SKM-1 treated with dmso at 0.1 percent for 144 hours (cell line): ENCODE measurements around the gene SLC8A2.

Experiments
- DNase-seq: peaks from one replicate; lab custom pipeline; 2025; ENCODE audit not compliant: unreplicated experiment; lab: John Stamatoyannopoulos, UW

Gene SLC8A2

DNA sequence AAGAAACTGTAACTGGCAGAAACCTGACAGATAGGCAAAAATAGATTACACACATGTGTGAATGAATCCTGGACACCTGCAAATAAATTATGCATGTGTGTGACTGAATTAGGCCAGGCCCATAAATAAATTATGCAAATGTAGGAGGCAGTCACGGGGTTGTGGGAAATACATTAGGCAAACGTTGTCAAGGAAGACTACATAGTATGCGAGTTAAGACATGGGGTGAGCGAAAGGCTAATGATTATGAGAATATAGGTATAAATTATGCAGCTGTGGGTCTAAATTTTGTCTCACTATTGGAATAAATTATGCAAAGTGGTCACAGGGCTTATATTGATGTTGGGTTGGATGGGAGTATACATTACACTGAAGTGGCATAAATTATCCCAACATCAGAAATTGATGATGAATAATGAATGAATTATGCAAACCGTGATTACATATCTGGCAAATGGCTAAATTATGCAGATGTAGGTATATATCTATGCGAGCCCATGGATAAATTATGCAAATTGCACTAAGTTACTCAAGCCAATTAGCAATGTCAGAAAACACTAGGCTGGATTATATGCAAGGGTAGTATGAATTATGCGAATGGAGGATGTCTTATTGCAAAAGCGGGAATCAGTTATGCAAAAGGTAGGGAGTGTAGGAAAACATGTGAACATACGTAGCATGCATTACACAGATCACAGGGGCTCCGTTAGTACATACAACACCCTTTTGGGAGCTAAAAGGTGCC lies 6.8 kb downstream of the SLC8A2 start:
- no peak for DNase-seq

DNA sequence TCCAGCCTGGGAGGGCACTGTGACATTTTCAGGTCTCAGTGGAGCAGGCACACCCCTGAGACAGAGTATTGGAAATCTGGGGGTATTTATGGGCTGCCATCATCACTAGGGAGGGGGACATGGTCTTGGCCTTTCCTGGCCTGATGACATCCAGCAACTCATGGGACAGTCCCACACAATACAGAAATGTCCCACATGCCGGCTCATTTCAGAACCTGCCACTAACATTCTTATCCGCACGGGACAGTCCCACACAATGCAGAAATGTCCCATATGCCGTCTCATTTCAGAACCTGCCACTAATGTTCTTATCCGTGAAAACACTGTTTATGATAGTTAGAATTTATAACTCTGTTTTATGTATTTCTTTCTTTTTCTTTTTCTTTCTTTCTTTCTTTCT lies 9.8 kb downstream of the SLC8A2 start:
- no peak for DNase-seq

- DNase-seq: no peak
Observed at GRCh38 chr19:47459477-47459876, 12.2 kb downstream of the SLC8A2 start.

DNA sequence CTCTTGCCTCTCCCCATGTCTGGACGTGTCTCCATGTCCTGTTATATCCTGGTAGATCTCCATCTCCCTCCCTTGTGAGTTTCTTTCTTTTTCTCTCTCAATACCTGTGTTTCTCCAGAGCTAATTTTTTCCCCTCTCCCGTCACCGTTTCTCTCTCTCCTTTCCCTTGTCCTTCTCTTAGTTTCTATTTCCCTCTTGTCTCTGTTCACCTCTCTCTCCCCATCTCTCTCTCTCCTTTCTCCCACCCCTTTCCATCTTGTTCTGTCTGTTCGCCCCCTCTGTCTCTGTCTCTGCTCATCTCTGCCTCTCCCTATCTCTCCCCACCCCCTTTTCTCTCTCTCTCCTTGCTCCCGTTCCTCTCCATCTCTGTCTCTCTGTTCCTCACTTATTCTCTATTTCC lies 13.0 kb downstream of the SLC8A2 start:
- DNase-seq: no peak

DNA sequence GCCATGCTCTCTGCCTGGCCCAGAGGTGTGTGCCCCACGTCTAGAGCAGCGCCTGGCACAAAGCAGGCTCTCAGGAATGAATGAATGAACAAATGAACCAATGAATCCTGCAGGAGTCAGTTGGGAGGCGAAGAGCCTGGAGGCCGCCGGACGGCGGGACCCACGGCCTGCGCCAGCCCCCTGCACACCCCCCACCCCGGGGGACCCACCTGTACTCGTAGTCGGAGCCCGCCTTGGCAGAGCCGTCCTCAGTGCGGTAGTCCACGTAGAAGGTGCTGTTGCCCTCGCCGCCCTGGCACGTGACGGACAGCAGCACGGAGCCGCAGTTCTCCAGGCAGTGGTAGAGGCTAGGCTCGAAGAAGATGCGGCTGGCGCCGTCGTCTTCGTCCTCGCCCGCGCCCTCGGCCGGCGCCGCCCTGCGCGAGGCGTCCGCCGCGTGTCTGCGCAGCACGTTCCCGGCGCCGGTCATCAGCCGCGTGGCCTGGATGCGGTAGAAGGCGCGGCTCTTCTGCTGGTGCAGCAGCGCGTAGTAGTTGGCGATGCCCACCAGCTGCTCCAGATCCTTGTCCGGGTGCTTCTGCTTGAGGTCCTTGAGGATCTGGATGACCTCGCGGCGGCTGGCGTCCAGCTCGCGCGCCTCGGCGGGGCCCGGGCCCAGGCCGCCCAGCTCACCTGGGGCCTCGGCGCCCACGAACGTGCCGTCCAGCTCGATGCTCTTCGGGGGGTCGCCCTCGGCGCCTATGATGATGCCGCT lies 14.8 kb downstream of the SLC8A2 start:
- DNase-seq: no peak

DNA sequence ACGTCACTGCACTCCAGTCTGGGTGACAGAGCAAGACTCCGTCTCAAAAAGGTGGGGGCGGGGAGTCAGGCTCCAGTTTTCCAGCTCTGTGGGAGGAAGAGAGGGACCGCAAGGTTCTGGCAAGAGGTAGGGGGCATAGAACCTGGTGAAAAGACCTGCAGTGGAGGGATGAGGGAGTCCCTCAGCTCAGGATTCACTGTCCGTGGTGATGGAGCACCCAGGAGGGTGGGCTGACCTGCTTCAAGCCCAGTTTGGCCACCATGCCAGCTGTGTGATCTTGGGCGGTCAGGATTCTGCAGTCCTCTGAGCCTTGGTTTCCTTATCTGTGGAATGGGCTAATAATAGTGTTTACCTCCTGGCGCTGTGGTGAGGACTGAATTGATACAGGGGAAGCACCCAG lies 21.2 kb downstream of the SLC8A2 start:
- no peak for DNase-seq

DNA sequence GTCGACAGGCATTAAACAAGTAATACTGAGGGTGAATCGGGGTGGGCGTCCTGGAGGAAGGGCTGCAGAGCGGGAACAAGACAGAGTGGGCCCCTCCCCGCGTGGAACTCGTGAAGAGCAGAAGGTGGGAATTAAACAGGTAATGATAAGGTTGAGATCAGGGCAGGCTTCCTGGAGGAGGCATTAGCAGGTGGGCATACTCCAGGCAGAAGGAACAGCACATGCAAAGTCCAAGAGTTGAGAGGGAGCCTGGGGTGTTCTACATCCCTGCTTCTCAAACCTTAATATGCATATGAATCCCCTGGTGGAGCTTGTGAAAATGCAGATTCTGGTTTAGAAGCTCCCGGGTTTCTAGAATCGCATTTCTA lies 23.3 kb downstream of the SLC8A2 start:
- no peak for DNase-seq

DNA sequence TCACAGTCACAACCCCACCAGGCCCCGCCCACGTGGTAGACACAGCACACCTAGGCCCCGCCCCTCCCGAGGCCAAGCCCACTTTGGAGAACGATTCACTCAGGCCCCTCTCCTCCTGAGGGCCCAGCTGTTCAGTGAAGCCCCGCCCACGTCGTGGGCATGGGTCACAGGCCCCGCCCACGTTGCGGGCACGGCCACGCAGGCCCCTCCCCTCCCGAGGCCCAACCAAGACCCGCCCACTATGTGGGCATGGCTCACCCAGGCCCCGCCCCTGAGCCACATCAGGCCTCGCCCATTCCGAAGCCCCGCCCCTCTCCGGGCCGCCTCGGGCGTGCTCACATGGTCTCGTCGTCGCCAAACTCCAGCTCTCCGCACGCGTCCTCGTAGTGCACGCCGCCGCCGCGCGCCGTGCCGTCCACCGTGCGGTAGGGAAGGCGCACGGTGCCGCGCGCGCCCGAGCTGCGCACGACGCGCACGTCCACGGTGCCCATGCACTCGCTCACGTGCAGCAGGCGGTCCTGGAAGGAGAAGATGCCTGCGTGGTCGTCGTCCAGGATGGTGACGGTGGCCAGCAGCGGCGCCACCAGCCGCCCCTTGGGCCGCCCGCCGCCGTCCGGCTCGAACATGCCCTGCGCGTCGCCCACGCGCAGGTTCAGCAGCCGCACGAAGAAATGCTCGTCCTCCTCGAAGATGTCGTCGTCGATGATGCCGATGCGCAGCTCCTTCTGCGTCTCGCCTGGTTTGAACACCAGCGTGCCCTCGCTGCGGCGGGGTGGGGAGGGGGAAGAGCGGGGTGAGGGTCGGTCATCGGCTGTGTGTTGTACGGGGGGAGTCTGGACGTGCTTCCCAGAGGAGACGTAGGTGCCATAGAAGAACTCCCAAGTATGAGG lies 24.0 kb downstream of the SLC8A2 start:
- DNase-seq: no peak

DNA sequence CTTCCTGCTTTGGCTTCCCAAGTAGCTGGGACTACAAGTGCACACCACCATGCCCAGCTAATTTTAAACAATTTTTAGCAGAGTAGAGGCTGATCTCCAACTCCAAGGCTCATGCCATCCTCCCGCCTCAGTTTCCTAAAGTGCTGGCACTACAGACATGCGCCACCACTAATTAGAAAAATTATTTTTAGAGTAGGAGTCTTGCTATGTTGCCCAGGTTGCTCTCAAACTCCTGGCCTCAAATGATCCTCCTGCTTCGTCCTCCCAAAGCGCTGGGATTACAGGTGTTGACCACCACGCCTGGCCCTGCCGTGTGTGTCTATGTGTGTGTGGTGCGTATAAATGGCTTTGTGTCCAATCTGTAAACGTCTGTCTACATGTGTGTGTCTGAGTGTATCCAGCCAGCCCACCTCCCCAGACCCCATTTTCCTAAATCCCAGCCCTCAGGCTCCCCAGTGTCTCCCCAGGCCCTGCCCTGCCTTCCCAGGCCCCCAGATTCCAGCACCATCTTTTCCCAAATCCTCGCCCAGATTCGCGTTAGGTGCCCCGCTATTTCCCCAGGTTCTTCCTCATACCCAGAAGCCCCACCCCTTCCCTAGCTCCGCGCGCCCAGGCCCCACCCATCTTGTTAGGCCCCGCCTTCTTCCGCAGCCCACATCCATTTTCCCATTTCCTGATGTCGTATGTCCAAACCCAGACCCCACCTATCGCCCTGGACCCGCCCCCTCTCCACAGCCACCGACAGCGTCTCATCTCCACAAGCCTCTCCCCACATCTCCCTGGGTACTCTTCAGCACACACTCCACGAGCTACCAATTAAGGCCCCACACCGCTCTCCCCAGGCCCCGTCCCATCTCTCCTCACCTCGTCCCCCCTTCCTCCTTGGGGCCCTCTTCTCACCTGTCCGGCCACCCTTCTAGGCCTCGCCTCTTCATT lies 24.9 kb downstream of the SLC8A2 start:
- DNase-seq: no peak

- DNase-seq: no peak
Observed at GRCh38 chr19:47445937-47446402, 25.7 kb downstream of the SLC8A2 start.

GRCh38 chr19:47445527-47445926 lies 26.2 kb downstream of the SLC8A2 start:
- no peak for DNase-seq

DNA sequence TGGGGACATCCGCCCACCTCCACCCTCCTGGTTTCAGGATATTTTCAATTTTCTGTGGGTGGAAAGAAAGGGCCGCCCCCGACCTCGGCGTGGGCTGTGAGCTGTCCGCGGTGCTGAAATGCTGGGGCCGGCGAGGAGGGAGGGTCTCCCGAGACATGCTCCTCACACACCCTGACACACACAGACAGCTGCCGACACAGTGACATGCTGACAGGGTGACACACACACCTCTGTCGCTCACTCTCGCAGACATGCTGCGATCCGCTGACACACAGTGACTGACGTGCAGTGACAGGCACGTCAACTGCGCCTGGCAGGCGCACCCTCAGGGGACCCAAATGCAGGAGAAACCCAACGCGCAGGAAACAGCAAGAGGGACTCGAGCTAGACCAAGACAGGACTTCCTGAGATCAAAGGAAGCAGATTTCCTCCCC lies 27.3 kb downstream of the SLC8A2 start:
- DNase-seq: no peak

DNA sequence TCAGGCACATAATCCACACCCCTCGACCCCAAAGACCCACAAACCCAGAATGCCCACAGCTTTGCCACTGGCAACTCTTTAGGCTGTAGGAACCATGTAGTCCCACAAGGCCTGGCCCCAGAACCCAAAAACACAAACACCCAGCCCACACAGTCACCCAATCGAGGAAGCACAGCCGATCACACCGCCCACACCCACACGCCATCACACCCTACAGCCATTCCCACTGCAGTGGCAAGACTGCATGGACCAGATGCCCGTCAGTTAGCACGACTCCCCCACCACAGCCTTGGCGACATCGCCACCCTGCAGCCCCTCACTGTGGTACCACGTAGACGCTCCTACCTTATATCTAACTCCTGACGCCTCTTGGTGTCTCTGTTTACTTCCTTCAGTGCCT lies 28.4 kb downstream of the SLC8A2 start:
- DNase-seq: no peak

DNA sequence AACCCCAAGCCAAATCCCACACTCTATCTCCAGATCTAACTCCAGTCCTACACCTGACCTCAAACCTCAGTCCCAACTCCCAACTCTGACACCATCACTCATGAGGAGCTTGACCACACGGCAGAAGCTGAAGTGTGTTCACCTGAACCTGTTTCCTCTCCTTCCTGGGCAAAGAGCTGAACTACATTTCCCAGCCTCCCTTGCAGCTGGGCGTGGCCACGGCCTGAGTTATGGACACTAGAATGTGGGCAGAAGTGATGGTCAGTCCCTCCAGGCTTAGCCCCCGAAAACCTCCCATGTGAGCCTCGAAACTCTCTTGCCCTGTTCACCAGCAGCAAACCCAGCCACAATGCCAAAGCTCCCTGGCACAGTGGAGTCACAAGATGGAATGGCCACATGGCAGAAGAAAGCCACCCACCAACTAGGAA lies 32.9 kb downstream of the SLC8A2 start:
- DNase-seq: no peak

GRCh38 chr19:47437500-47437899 lies 34.2 kb downstream of the SLC8A2 start:
- DNase-seq: no peak

DNA sequence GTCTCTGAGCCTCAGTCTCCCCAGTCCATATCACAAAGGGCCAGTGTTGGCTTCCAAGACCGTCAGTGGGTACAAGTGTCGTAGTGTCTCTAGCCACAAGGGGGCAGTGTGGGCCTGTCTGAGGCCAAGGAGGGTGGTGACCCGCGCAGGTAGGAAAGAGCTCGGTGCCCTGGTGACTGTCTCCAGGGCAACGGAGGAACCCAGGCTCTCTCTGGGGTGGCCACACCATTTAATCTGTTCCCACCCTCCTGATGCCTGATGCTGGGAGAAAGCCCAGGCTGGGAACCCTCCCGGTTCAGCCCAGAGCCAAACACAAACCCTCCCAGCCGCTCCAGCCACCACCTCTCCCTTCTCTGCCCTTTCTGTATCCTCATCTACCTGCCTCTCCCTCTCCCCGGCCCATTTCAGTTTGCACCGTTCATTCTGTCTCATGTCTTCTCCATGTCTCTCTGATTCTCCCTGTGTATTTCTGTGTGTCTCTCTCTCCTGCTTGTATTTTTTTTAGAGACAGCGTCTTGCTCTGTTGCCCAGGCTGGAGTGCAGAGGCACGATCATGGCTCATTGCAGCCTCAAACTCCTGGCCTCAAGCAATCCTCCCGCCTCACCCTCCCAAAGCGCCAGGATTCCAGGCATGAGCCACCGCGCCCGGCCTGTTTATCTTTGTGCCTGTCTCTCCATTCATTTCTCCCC lies 34.8 kb downstream of the SLC8A2 start:
- peak; percentile 33 for DNase-seq

- DNase-seq: no peak
Observed at GRCh38 chr19:47435883-47436417, 35.7 kb downstream of the SLC8A2 start.

DNA sequence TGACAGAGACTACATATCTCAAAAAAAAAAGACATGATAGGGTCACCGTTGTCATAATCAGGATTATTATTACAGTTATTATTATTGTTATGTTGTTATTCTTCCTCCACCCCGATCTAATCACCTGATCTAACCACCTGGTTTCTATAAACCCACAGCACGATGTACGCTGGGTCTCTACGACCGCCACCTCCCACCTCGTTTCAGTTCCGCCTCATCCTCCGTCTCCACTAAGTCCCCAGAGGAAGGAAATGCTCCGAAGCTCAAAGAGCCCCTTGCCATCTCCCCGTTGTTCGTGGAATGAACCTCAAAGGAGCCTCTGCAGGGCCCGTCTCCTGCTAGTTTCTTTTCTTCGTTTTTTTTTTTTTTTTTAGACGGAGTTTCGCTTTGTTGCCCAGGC lies 36.5 kb downstream of the SLC8A2 start:
- no peak for DNase-seq

DNA sequence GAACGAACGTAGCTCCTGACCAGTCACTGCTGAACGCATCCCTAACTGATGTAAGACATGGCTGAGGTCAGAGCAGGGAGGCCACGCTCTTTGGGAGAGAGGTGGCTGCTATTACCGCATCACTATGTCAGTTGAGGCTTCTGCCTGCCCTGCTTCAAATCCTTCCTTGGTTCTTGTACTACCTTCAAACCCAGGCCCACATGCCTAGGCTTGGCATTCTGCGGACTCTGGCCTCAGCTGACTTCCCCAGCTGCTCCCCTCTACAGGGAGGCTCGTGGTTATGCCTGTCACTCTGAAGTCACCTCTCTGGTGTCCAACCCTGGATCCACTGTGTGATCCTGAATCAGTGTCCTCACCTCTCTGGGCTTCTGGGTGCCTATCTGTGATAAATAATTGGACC lies 37.6 kb downstream of the SLC8A2 start:
- DNase-seq: no peak

- DNase-seq: no peak
Observed at GRCh38 chr19:47433121-47433520, 38.6 kb downstream of the SLC8A2 start.
